H9 (cell line): ENCODE data around the gene SIX2. TPM values are rescaled to one million over a fixed set of nuclear protein-coding genes. Genes with fewer than 3 reads are reported as not detected.

Source experiments
- DNase-seq: peaks from one replicate; pipeline ENCODE4 v3.0.0-alpha.2; 2017
- H2AFZ ChIP-seq: one replicate; pipeline ENCODE4 v1.6.1; 2013; ENCODE audit warnings: mild to moderate bottlenecking, low read length, control low read depth, moderate library complexity
- H2AK5ac ChIP-seq: 2 replicates; pipeline ENCODE4 v1.6.1; 2013; ENCODE audit warnings: low read length, control low read depth, mixed read lengths; ENCODE audit not compliant: insufficient read length
- H2BK120ac ChIP-seq: one replicate; pipeline ENCODE4 v1.6.1; 2013; ENCODE audit warnings: low read depth, mild to moderate bottlenecking, low read length, control low read depth, inconsistent platforms; ENCODE audit not compliant: poor library complexity, severe bottlenecking
- H2BK12ac ChIP-seq: 2 replicates; pipeline ENCODE4 v1.6.1; 2013; ENCODE audit warnings: low read length, control low read depth, mixed read lengths, low read depth; ENCODE audit not compliant: insufficient read length
- H2BK15ac ChIP-seq: 2 replicates; pipeline ENCODE4 v1.6.1; 2013; ENCODE audit warnings: low read depth, low read length, control low read depth
- H2BK20ac ChIP-seq: one replicate; pipeline ENCODE4 v1.6.1; 2013; ENCODE audit warnings: low read depth, mild to moderate bottlenecking, low read length, control low read depth, inconsistent platforms; ENCODE audit not compliant: poor library complexity, severe bottlenecking
- H2BK5ac ChIP-seq: 2 replicates; pipeline ENCODE4 v1.6.1; 2013; ENCODE audit warnings: low read length, control low read depth, mixed read lengths; ENCODE audit not compliant: insufficient read length
- H3K14ac ChIP-seq: 2 replicates; pipeline ENCODE4 v1.6.1; 2013; ENCODE audit warnings: low read length, control low read depth; ENCODE audit not compliant: insufficient read depth
- H3K18ac ChIP-seq: 2 replicates; pipeline ENCODE4 v1.6.1; 2013; ENCODE audit warnings: low read depth, mild to moderate bottlenecking, mixed read lengths, low read length, control low read depth; ENCODE audit not compliant: insufficient read length
- H3K23ac ChIP-seq: 2 replicates; pipeline ENCODE4 v1.6.1; 2013; ENCODE audit warnings: low read length, control low read depth, mixed read lengths, low read depth; ENCODE audit not compliant: insufficient read length
- H3K23me2 ChIP-seq: 2 replicates; pipeline ENCODE4 v1.6.1; 2013; ENCODE audit warnings: low read depth, mild to moderate bottlenecking, mixed read lengths, low read length, control low read depth; ENCODE audit not compliant: insufficient read length, poor library complexity, severe bottlenecking
- H3K27ac ChIP-seq: 2 replicates; pipeline ENCODE4 v1.5.1; 2013; ENCODE audit warnings: low read length, control low read depth, mixed read lengths, low read depth; ENCODE audit not compliant: insufficient read length
- H3K27me3 ChIP-seq: 2 replicates; pipeline ENCODE4 v1.6.1; 2013; ENCODE audit warnings: low read length, control low read depth, inconsistent platforms; ENCODE audit not compliant: insufficient read depth
- H3K4ac ChIP-seq: 2 replicates; pipeline ENCODE4 v1.6.1; 2013; ENCODE audit warnings: low read depth, mild to moderate bottlenecking, control low read depth, inconsistent platforms, low read length, moderate library complexity
- H3K4me1 ChIP-seq: 2 replicates; pipeline ENCODE4 v1.6.1; 2013; ENCODE audit warnings: low read length, control low read depth, inconsistent platforms; ENCODE audit not compliant: insufficient read depth
- H3K4me2 ChIP-seq: 2 replicates; pipeline ENCODE4 v1.6.1; 2013; ENCODE audit warnings: low read length, control low read depth, mixed read lengths; ENCODE audit not compliant: insufficient read length, insufficient read depth
- H3K56ac ChIP-seq: 2 replicates; pipeline ENCODE4 v1.6.1; 2013; ENCODE audit warnings: low read depth, mild to moderate bottlenecking, mixed read lengths, low read length, control low read depth; ENCODE audit not compliant: insufficient read length
- H3K79me1 ChIP-seq: 2 replicates; pipeline ENCODE4 v1.6.1; 2013; ENCODE audit warnings: low read depth, mild to moderate bottlenecking, moderate library complexity, low read length, control low read depth, inconsistent platforms; ENCODE audit not compliant: insufficient read depth, poor library complexity, severe bottlenecking
- H3K79me2 ChIP-seq: 2 replicates; pipeline ENCODE4 v1.6.1; 2013; ENCODE audit warnings: low read length, control low read depth, inconsistent platforms; ENCODE audit not compliant: insufficient read depth
- H3K9ac ChIP-seq: 2 replicates; pipeline ENCODE4 v1.6.1; 2013; ENCODE audit warnings: low read length, control low read depth, mixed read lengths; ENCODE audit not compliant: insufficient read length; ENCODE audit errors: extremely low read depth
- H3K9me3 ChIP-seq: one replicate; pipeline ENCODE4 v1.6.1; 2013; ENCODE audit warnings: low read depth, low read length, inconsistent platforms; ENCODE audit not compliant: control insufficient read depth
- H3T11ph ChIP-seq: one replicate; pipeline ENCODE4 v1.6.1; 2013; ENCODE audit warnings: mild to moderate bottlenecking, low read length, control low read depth, inconsistent platforms
- H4K20me1 ChIP-seq: one replicate; pipeline ENCODE4 v1.6.1; 2013; ENCODE audit not compliant: control insufficient read depth, insufficient read length, insufficient read depth
- H4K5ac ChIP-seq: 2 replicates; pipeline ENCODE4 v1.6.1; 2013; ENCODE audit warnings: low read depth, mild to moderate bottlenecking, mixed read lengths, low read length, control low read depth; ENCODE audit not compliant: insufficient read length
- H4K8ac ChIP-seq: replicated peaks from 2 replicates; pipeline ENCODE4 v1.6.1; 2013; ENCODE audit warnings: low read length, control low read depth, mixed read lengths, low read depth; ENCODE audit not compliant: insufficient read length
- H4K91ac ChIP-seq: 2 replicates; pipeline ENCODE4 v1.6.1; 2013; ENCODE audit warnings: low read depth, mild to moderate bottlenecking, moderate library complexity, mixed read lengths, low read length, control low read depth; ENCODE audit not compliant: insufficient read length
- H3K27ac Mint-ChIP-seq, 3 experiments: 2 replicates in 2 of 3; 3 replicates in 1 of 3; pipeline ENCODE4 v1.8.0; 2020 to 2021; ENCODE audit warnings: mixed read lengths in 3 of 3, mild to moderate bottlenecking in 1 of 3, moderate library complexity in 1 of 3
- H3K27me3 Mint-ChIP-seq: 2 replicates; pipeline ENCODE4 v1.8.0; 2021; ENCODE audit warnings: low read depth, mild to moderate bottlenecking, moderate library complexity, mixed read lengths
- H3K36me3 Mint-ChIP-seq, 3 experiments: 2 replicates in 2 of 3; 3 replicates in 1 of 3; pipeline ENCODE4 v1.8.0; 2020 to 2021; ENCODE audit warnings: low read depth in 3 of 3, mixed read lengths in 3 of 3; ENCODE audit not compliant: insufficient read depth in 1 of 3
- H3K4me1 Mint-ChIP-seq, 2 experiments: 2 replicates each; pipeline ENCODE4 v1.8.0; 2020; ENCODE audit warnings: mixed read lengths in 2 of 2
- H3K4me3 Mint-ChIP-seq, 2 experiments: 2 replicates in 1 of 2; 3 replicates in 1 of 2; pipeline ENCODE4 v1.8.0; 2020 to 2021; ENCODE audit warnings: mild to moderate bottlenecking in 2 of 2, mixed read lengths in 2 of 2, moderate library complexity in 1 of 2
- H3K9me3 Mint-ChIP-seq, 2 experiments: 2 replicates in 1 of 2; 3 replicates in 1 of 2; pipeline ENCODE4 v1.8.0; 2020; ENCODE audit warnings: mild to moderate bottlenecking in 2 of 2, mixed read lengths in 2 of 2, moderate library complexity in 1 of 2
- WGBS: extraction: QIAGEN DNeasy Blood & Tissue Kit; methylation state at CpG from one replicate; pipeline ENCODE4 v1.1.7; 2013; ENCODE audit warnings: missing lambda C conversion rate, low lambda C conversion rate, mixed read lengths; ENCODE audit not compliant: insufficient read length; ENCODE audit errors: extremely low coverage; 5-methylcytosine and 5-hydroxymethylcytosine counted together
- total RNA-seq: library from RNA; stranded (reverse); gene quantifications from 2 replicates; pipeline ENCODE4 v1.2.1, GENCODE V29; 2021
- TF ChIP-seq, protein P1 (sequence below): fragments of 200-600 bp; sonication (generic); conservative IDR thresholded peaks from 3 replicates; pipeline ENCODE4 v1.8.0; 2021; ENCODE audit warnings: antibody characterized with exemption, mild to moderate bottlenecking

SIX2 gene
- total RNA-seq, 1 experiment from 2014 or later: not detected

DNA sequence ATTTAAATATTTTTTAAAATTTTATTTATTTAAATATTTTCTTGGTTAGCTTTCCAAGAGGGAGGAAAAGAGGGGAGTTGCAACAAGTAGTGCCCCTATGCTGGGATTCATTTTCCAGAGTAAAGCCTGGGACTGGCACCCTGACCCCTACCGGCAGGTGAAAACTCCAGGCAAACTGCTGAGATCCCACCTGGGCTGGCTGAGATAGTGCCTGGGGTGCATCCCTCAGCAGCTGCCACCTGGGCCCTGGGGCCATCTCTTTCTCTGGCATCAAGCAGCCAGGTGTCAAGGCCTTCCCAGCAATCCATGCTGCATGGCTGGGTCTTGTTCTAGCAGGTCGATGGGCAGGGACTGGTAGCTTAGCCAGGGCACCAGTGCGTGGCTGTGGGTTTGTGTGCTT is 6.6 kb downstream of the SIX2 start:
- Histone ChIP-seq H3K27ac (no peak overlapping the region), H4K5ac (no peak overlapping the region), H3K27me3 (peaks cover 96% of the 10 kb centered on the region), H3K23me2 (peaks cover 10% of the 10 kb centered on the region), H2BK5ac (no peak overlapping the region), H4K20me1 (no peaks in the 10 kb centered on the region), H3K4ac (no peak overlapping the region), H2BK120ac (no peak overlapping the region), H2BK15ac (no peak overlapping the region), H2BK20ac (no peak overlapping the region), H3K23ac (no peak overlapping the region), H3K4me2 (no peak overlapping the region), H3K18ac (no peak overlapping the region), H4K8ac (no peak overlapping the region), H2AK5ac (no peak overlapping the region), H3K9me3 (no peaks in the 10 kb centered on the region), H4K91ac (no peak overlapping the region), H3K56ac (no peak overlapping the region), H3K79me2 (no peaks in the 10 kb centered on the region), H2BK12ac (no peak overlapping the region), H3K79me1 (no peaks in the 10 kb centered on the region), H3K4me1 (no peaks in the 10 kb centered on the region; the same call in 1 of the 2 replicates), H3K14ac (no peak overlapping the region), H3T11ph (no peak overlapping the region), H2AFZ (no peak overlapping the region), H3K9ac (no peak overlapping the region)
- H3K27me3 Mint-ChIP-seq: peaks cover 100% of the 10 kb centered on the region
- DNase-seq: peak; percentile 54
- TF ChIP-seq, protein P1, sequence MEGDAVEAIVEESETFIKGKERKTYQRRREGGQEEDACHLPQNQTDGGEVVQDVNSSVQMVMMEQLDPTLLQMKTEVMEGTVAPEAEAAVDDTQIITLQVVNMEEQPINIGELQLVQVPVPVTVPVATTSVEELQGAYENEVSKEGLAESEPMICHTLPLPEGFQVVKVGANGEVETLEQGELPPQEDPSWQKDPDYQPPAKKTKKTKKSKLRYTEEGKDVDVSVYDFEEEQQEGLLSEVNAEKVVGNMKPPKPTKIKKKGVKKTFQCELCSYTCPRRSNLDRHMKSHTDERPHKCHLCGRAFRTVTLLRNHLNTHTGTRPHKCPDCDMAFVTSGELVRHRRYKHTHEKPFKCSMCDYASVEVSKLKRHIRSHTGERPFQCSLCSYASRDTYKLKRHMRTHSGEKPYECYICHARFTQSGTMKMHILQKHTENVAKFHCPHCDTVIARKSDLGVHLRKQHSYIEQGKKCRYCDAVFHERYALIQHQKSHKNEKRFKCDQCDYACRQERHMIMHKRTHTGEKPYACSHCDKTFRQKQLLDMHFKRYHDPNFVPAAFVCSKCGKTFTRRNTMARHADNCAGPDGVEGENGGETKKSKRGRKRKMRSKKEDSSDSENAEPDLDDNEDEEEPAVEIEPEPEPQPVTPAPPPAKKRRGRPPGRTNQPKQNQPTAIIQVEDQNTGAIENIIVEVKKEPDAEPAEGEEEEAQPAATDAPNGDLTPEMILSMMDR: peak; percentile 49; the same call in 2 of the 3 replicates
- H3K9me3 Mint-ChIP-seq: peaks cover 2 to 19% of the 10 kb centered on the region in 2 experiments; a peak in 4 of 5 replicates
- no peak overlapping the region for H3K27ac Mint-ChIP-seq
- H3K4me3 Mint-ChIP-seq: no peak overlapping the region
- H3K36me3 Mint-ChIP-seq: peaks cover 0 to 2% (median 0%) of the 10 kb centered on the region in 3 experiments; a peak in 3 of 7 replicates
- H3K4me1 Mint-ChIP-seq: peaks cover 13 to 45% of the 10 kb centered on the region in 2 experiments
- WGBS: no CpG with 5 or more reads among the region's 3 CpGs
